Ascending aorta (tissue), 2 donors: Measurements from ENCODE around the gene JOSD1. TPM values are rescaled to one million over a fixed set of nuclear protein-coding genes. Genes with fewer than 3 reads are reported as not detected.

Source experiments
- DNase-seq, 2 donors: peaks; one replicate each; pipeline ENCODE4 v3.0.0-alpha.2; 2019; ENCODE audit warnings: low spot score in 2 of 2
- H3K27ac ChIP-seq, 2 donors: fragments of 200-600 bp; sonication (generic); one replicate each; pipeline ENCODE4 v1.5.1; 2016 to 2017; ENCODE audit warnings: mild to moderate bottlenecking in 1 of 2
- H3K27me3 ChIP-seq: fragments of 200-600 bp; sonication (generic); one replicate; pipeline ENCODE4 v1.5.1; 2017
- H3K36me3 ChIP-seq, 2 donors: fragments of 200-600 bp; sonication (generic); one replicate each; pipeline ENCODE4 v1.5.1; 2016
- H3K4me1 ChIP-seq, 2 donors: fragments of 200-600 bp; sonication (generic); one replicate each; pipeline ENCODE4 v1.5.1; 2016 to 2017; ENCODE audit warnings: mild to moderate bottlenecking in 1 of 2
- H3K4me3 ChIP-seq, 2 donors: fragments of 200-600 bp; sonication (generic); one replicate each; pipeline ENCODE4 v1.5.1; 2016 to 2017; ENCODE audit warnings: mild to moderate bottlenecking in 1 of 2
- H3K9me3 ChIP-seq, 2 donors: fragments of 200-600 bp; sonication (generic); one replicate each; pipeline ENCODE4 v1.5.1; 2016
- CTCF ChIP-seq, 3 experiments: fragments of 200-600 bp in 2 of 3; fragments of 450-650 bp in 1 of 3; sonication (generic) in 2 of 3; IDR thresholded peaks; one replicate each; pipeline ENCODE4 v1.5.1; 2016 to 2019; ENCODE audit warnings: antibody characterized with exemption in 3 of 3, mild to moderate bottlenecking in 1 of 3, moderate library complexity in 1 of 3
- intact Hi-C: fragments of 100-400 bp; cut with DNase I; formaldehyde crosslinking; loops from one replicate; pipeline ENCODE4 v1.15.1; 2023
- total RNA-seq: library from RNA; depleted of rRNA; stranded (reverse); fragments of >200 nt; gene quantifications from one replicate; pipeline ENCODE4 v1.1.0, GENCODE V29; 2016

JOSD1 gene
- total RNA-seq, 1 donor from 2014 or later: 153 TPM

DNA sequence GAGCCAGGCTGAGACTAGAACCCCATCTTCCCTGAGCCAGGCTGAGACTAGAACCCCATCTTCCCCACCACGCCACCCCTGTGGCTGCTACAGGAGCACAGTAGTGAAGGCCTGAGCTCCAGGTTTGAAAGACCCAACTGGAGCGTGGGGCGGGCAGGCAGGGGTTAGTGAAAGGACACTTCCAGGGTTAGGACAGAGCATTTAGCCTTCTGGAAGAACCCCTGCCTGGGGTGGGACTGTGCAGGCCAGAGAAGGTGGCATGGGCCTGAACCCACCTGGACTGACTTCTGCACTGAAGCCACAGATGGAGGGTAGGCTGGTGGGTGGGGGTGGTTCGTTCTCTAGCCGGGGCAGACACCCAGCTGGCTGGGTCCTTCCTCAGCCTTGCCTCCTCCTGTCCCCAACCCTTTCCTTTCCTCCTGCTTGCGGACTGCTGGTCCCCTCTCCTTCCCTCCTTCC, 31.0 kb upstream of the JOSD1 start:
- intact Hi-C loops: no loop called here
- Histone ChIP-seq H3K27ac (peak overlapping the region; percentile 69 to 83), H3K4me3 (no peak overlapping the region), H3K36me3 (peaks cover 67 to 82% of the 10 kb centered on the region in 2 donors), H3K9me3 (no peaks in the 10 kb centered on the region), H3K4me1 (peaks cover 20 to 22% of the 10 kb centered on the region in 2 donors), H3K27me3 (no peaks in the 10 kb centered on the region)
- DNase-seq: no peak
- TF ChIP-seq CTCF (IDR thresholded peaks at IDR 0.05): no peak

DNA sequence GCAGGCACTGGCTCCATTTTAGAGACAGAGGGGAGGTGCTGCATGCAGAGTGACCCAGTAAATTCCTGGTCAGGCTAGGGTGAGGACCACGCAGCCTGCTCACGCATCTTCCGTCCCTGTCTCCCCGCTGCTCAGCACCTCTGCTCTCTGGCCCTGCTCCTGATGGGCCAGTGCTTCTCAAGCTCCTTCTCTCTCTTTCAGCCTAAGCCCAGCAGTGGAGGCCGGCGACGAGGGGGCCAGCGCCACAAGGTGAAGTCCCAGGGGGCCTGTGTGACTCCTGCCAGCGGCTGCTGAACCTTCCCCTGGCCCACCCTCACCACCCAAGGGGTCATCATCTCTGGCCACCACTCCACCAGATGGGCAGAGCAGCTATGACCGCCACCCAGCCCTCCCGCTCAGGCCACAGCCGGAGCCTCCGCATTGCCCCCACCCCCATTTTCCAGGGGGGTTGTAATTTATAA, 29.7 kb upstream of the JOSD1 start:
- Histone ChIP-seq H3K9me3 (no peaks in the 10 kb centered on the region), H3K4me3 (no peak overlapping the region), H3K4me1 (peaks cover 20 to 22% of the 10 kb centered on the region in 2 donors), H3K27me3 (no peaks in the 10 kb centered on the region), H3K27ac (peak overlapping the region in 1 of 2 donors; percentile 69), H3K36me3 (peaks cover 67 to 82% of the 10 kb centered on the region in 2 donors)
- intact Hi-C loops: no loop called here
- no peak for DNase-seq
- TF ChIP-seq CTCF (IDR thresholded peaks at IDR 0.05): no peak

DNA sequence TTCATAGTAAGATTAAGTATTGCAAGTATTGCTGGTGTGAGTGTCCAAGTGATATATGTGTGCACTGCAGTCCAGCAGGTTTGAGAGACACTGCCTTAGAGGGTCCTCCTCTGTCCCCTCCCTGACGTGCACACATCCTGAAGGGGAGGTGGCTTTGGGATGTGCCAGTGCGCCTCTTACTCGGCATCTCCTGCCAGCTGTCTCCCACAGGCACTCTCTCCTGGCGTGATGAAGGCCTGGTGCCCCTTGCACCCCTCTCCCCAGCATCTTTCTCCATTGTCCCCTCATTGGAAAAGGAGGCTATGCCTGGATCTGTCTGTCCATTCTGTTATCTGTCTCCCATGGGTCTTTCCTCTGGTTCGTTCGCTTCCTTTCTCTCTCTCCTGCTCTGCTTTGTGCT, 29.2 kb upstream of the JOSD1 start:
- Histone ChIP-seq H3K4me1 (peaks cover 20 to 22% of the 10 kb centered on the region in 2 donors), H3K27me3 (no peaks in the 10 kb centered on the region), H3K27ac (no peak overlapping the region), H3K4me3 (no peak overlapping the region), H3K36me3 (peaks cover 67 to 81% of the 10 kb centered on the region in 2 donors), H3K9me3 (no peaks in the 10 kb centered on the region)
- intact Hi-C loops: no loop called here
- TF ChIP-seq CTCF (IDR thresholded peaks at IDR 0.05): no peak
- DNase-seq: no peak

GRCh38 chr22:38728871-38729796, 28.4 kb upstream of the JOSD1 start:
- DNase-seq: no peak
- H3K27ac ChIP-seq: no peak overlapping the region
- no peak overlapping the region for H3K4me3 ChIP-seq
- TF ChIP-seq CTCF (IDR thresholded peaks at IDR 0.05): no peak
- intact Hi-C loops: no loop called here
- H3K4me1 ChIP-seq: peaks cover 16 to 22% of the 10 kb centered on the region in 2 donors
- peaks cover 67 to 80% of the 10 kb centered on the region in 2 donors for H3K36me3 ChIP-seq
- H3K9me3 ChIP-seq: no peaks in the 10 kb centered on the region
- H3K27me3 ChIP-seq: no peaks in the 10 kb centered on the region

- TF ChIP-seq CTCF (IDR thresholded peaks at IDR 0.05): no peak
- Histone ChIP-seq H3K9me3 (no peaks in the 10 kb centered on the region), H3K36me3 (peaks cover 80 to 92% of the 10 kb centered on the region in 2 donors)
Measured at GRCh38 chr22:38727530-38728451, 27.0 kb upstream of the JOSD1 start.

More at GRCh38 chr22:38727530-38728451, 27.0 kb upstream of the JOSD1 start:
- no peak for DNase-seq
- H3K27ac ChIP-seq: no peak overlapping the region
- intact Hi-C loops: no loop called here
- peaks cover 5 to 12% of the 10 kb centered on the region in 2 donors for H3K4me1 ChIP-seq
- no peak overlapping the region for H3K4me3 ChIP-seq
- no peaks in the 10 kb centered on the region for H3K27me3 ChIP-seq
